Measurements from ENCODE around the gene CPAMD8.

The CPAMD8 gene

DNA sequence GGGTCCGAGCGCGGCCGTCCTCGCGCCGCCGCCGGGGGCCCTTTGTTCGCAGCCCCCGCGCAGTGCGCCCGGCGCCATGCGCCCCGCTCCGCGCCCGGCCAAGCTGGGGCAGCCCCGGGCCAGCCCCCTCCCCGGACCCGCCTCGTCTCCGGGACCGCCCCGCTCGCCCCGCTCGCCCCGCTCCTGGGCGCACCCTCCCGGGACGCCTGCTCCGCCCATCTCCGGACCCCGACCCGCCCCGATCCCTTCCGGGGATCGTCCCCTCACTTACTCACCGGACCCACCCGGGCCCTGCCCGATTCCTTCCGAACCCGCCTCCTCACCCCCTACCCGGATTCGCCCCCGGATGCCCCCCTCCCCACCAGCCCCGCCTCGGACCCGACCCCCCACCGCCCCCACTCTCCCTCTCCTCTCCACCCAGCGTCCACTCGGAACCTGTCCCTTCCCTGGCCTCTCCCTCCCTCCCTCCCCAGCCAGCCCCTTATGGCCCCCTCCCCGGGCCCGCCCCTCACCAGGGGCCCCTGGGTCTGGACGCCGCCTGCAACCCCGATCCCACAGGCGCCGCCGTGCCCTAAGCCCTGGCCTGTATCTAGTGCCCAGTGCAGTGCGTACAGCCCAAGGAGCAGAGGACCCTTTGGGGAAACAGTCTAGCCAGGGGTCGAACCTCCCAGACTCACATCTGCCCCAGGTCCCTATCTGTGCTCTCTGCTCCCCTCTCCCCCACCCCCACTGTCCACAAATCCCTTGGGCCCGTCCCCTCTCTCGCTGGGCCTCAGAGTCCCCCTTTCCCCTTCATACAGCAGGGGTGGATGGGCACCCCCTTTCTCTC, at the start of gene CPAMD8:
Gene CPAMD8 (minus strand): TSS at position 105 of the 829 bp plus-strand sequence. CDS start 168 bp downstream, outside the sequence.
- peak; percentile 67 for DNase-seq (ENCODE audit: low spot score)

- no peak for DNase-seq (ENCODE audit: low spot score)
Measured at GRCh38 chr19:17075864-17076542, 49.4 kb upstream of the CPAMD8 start.

DNA sequence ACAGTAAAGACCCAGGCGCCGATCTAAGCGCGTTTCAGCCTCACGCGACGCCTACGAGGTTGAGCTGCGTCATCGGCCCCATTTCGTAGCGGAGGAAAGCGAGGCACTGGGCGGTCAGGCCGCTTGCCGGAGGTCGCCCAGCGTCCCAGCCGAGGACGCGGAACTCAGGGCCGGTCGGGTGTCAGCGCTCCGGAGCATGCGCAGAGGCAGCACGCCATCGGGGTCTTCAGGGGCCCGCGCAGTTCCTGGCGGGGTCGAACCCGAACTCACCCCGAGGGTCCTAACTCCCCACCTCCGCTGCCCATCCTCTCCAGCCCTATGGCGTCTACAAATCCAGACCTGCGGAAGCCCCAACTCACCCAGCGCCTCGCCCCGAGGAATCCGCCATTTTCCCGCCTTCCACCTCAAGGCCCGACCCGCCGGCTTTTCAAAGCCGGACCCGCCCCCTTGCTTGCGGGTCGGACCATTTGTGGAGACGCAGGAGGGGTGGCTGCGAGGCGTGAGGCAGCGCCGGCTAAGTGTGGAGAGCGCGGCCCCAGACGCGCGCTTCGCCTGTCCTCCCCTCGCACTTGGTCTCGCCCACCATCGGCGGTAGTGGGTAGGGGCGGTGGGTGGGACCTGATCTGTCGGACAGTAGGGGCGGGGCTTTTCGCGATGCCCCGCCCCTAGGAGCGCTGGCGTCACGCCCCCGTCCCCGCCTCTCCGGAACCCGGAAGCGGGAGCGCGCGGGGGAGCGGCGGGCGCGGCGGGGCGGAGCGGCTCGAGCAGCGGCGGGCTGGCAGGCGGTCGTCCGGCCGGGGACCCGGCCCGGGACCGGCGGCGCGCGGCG, 48.6 kb upstream of the CPAMD8 start, which contains the start of the genes HAUS8 and MYO9B:
Gene HAUS8 (minus strand): TSS at position 418 of the 829 bp plus-strand sequence. CDS start 30 bp downstream, at position 388.
Gene MYO9B (plus strand): TSS at position 743 of the 829 bp plus-strand sequence. CDS start 25,941 bp downstream, outside the sequence.
- DNase-seq (ENCODE audit: low spot score): peak; percentile 99

- no peak for DNase-seq (ENCODE audit: low spot score)
Measured at GRCh38 chr19:17074634-17075034, 48.0 kb upstream of the CPAMD8 start.

DNA sequence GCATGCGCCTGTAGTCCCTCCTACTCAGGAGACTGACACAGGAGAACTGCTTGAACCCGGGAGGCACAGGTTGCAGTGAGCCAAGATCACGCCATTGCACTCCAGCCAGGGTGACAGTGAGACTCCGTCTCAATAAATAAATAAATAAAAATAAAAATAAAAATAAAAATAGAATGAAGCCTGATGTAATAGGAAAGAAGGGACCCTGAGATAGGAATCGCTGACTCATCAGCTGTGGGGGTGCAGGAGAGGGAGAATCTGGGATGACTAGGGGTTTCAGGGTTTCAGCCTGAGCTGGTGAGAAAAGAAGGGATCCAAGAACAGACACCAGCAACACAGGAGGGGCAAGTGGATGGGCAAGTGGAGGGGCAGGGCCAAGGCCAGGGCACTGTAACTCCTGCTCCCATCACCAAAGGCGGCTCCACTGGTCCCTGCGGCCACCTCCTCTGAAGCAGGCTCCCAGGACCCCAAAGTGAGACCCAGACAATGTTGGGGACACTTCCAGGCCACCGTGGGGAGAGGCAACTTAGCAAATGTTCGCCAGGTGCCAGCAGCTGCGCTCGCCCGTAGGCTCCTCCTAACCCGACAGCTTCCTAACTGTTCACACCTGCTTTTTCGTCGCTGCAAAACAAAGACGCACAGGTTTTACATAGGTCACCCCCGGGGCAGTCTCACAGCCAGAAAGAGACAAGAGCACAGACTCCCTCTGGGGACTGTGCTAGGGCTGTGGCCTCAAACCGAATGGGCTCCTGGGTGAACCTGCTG, 47.4 kb upstream of the CPAMD8 start:
- no peak for DNase-seq (ENCODE audit: low spot score)

DNA sequence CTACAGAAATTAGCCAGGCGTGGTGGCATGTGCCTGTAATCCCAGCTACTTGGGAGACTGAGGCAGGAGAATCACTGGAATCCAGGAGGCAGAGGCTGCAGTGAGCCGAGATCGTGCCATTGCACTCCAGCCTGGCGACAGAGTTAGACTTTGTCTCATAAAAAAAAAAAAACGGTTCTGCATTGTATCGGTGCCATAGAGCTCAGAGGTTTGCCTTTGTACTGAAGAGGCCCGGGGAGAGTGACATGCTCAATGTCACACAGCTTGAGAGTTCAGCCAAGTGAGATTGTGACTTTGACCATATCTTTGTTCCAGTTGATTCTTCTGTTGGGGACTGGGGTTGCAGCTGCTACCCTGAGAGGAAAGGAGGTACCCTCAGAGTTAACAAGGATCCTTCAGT, 44.3 kb upstream of the CPAMD8 start:
- no peak for DNase-seq (ENCODE audit: low spot score)

- DNase-seq (ENCODE audit: low spot score): no peak
Measured at GRCh38 chr19:17070421-17070820, 43.8 kb upstream of the CPAMD8 start.

DNA sequence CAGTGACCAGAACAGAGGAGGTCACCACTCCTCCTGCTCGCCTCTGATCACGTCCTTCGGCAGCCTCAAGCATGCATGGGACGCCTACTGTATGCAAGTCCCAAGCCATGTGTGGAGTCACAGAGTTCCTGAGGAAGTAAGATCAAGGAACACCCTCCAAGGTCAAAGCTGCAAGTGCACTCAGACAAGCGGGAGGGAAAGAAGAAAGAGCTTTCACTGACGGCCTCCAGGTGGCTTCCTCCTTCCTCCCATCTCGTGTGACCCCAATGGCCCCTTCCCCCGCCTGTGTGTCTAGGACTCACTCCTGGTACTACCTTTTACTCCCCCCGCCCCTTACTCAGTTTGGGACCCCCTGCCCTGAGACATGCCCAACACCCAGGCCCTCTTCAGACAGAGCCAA, 42.6 kb upstream of the CPAMD8 start:
- no peak for DNase-seq (ENCODE audit: low spot score)

DNA sequence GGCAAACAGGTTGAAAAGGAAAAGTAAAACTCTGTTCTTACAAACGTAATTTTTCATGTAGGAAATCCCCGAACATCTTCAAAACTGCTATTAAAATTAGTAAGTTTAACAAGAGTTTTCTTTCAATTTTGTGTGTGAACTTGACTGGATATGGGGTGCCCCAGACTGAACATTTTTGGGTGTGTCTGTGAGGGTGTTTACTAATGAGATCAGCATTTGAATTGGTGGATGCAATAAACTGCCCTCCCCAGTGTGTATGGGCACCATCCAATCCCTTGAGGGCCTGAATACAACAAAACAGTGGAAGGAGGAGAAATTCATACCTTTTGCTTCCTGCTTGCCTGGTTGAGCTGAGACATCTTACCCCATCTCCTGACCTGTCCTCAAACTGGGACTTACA, 36.8 kb upstream of the CPAMD8 start:
- DNase-seq (ENCODE audit: low spot score): no peak

- DNase-seq (ENCODE audit: low spot score): no peak
Measured at GRCh38 chr19:17061691-17062090, 35.1 kb upstream of the CPAMD8 start.

GRCh38 chr19:17061205-17061604, 34.6 kb upstream of the CPAMD8 start:
- DNase-seq (ENCODE audit: low spot score): no peak

- no peak for DNase-seq (ENCODE audit: low spot score)
Measured at GRCh38 chr19:17060802-17061201, 34.2 kb upstream of the CPAMD8 start.

GRCh38 chr19:17058236-17058635, 31.6 kb upstream of the CPAMD8 start:
- no peak for DNase-seq (ENCODE audit: low spot score)

DNA sequence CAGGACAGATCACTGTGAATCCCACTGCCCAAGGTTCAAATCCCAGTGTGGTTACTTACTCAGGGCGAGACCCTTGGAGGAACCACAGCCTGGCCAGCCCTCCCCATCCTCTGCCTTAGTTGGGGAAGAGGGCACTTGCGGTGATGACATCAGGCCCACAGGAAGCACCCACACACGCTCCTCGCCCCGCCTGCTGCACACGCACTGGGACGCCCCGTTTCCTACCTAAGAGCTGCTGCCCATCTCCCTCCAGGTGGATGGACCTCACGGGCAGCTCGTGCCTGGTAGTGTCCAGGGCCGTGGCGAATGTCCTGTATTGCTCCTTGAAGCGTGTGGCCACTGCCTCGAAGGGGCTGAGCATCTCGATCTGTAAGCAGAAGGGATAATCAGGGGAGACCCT, 29.0 kb upstream of the CPAMD8 start:
- no peak for DNase-seq (ENCODE audit: low spot score)

DNA sequence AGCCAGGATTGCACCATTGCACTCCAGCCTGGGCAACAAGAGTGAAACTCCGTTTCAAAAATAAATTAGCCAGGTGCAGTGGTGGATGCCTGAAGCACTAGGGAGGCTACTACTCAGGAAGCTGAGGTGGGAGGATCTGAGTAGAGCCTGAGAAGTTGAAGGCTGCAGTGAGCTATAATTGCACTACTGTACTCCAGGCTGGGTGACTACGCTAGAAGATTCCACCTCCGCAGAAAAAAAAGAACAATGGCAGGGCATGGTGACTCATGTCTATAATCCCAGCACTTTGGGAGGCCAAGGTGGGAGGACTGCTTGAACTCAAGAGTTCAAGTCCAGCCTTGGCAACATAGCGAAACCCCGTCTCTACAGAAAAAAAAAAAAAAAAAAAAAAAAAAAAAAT, 28.1 kb upstream of the CPAMD8 start:
- DNase-seq (ENCODE audit: low spot score): no peak

GRCh38 chr19:17052439-17052838, 25.8 kb upstream of the CPAMD8 start:
- no peak for DNase-seq (ENCODE audit: low spot score)

GRCh38 chr19:17049711-17050280, 23.2 kb upstream of the CPAMD8 start:
- DNase-seq (ENCODE audit: low spot score): no peak

- no peak for DNase-seq (ENCODE audit: low spot score)
Measured at GRCh38 chr19:17048885-17049453, 22.4 kb upstream of the CPAMD8 start.

DNA sequence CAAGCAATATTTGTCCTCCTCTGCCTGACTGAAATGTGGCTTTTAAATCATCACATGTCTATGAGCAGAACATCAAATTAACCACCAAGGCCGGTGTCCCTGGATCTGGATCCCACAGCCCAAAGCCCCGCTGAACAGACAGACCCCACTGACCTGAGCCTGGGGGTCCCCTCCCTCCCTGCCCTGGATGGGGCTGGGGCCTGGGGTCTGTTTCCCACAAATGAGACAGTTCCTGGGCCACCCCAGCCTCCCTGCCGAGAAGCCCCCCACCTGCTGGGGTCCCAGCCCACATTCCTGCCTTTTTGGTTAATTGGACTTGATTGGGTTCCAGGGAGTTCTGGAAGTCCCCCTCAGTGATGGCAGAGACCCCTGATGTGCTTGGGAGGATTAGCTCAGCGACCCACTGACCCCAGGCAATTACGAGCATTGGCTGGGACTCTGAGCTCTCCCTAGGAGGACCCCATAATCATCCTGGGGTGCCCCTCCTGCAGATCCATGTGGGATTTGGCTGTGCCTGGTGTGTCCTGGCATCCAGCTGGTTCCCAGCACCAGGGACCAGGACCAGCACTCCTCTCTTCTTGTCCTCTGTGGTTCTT, 19.4 kb upstream of the CPAMD8 start:
- DNase-seq (ENCODE audit: low spot score): no peak

GRCh38 chr19:17043744-17044143, 17.1 kb upstream of the CPAMD8 start:
- DNase-seq (ENCODE audit: low spot score): no peak
